CD4-positive, CD25-positive, alpha-beta regulatory T cell (primary cell): ENCODE data around the gene MGARP. TPM values are rescaled to one million over a fixed set of nuclear protein-coding genes. Genes with fewer than 3 reads are reported as not detected.
A peak's percentile ranks its signal among the peaks of the same experiment; 100 is the strongest.

ENCODE experiments used
- ATAC-seq, 2 donors: fragments of 150-1000 bp; cut with Tn5 transposase; one replicate each; pipeline ENCODE4 v1.10.0; 2021; ENCODE audit warnings: low read depth in 2 of 2, moderate number of reproducible peaks in 2 of 2, moderate library complexity in 1 of 2
- DNase-seq, 3 donors: peaks; one replicate each; pipeline versions ENCODE4 v3.0.0 to v3.0.0-alpha.2; 2012 to 2022; ENCODE audit warnings: mixed read lengths in 1 of 3
- H3K27ac ChIP-seq: one replicate; pipeline ENCODE4 v1.7.0; 2013; ENCODE audit warnings: mild to moderate bottlenecking, low read length; ENCODE audit not compliant: insufficient read depth, poor library complexity, severe bottlenecking
- H3K27me3 ChIP-seq: one replicate; pipeline ENCODE4 v1.7.0; 2013; ENCODE audit warnings: low read length; ENCODE audit not compliant: control insufficient read depth, insufficient read depth
- H3K36me3 ChIP-seq: one replicate; pipeline ENCODE4 v1.7.0; 2013; ENCODE audit warnings: mild to moderate bottlenecking, low read length, moderate library complexity; ENCODE audit not compliant: control insufficient read depth, insufficient read depth
- H3K4me1 ChIP-seq: 2 replicates; pipeline ENCODE4 v1.7.0; 2013; ENCODE audit warnings: mild to moderate bottlenecking, low read length; ENCODE audit not compliant: insufficient read depth, control insufficient read depth, poor library complexity, severe bottlenecking
- H3K4me3 ChIP-seq: one replicate; pipeline ENCODE4 v1.7.0; 2013; ENCODE audit warnings: low read depth, mild to moderate bottlenecking, low read length, moderate library complexity
- H3K9me3 ChIP-seq, 2 experiments: 1 replicate in 1 of 2; 2 replicates in 1 of 2; pipeline ENCODE4 v1.7.0; 2013; ENCODE audit warnings: low read length in 2 of 2, mild to moderate bottlenecking in 1 of 2, moderate library complexity in 1 of 2; ENCODE audit not compliant: control insufficient read depth in 2 of 2
- H3K27ac Mint-ChIP-seq, 3 donors: one replicate each; pipeline ENCODE4 v1.8.0; 2020 to 2022; ENCODE audit warnings: mild to moderate bottlenecking in 3 of 3, mixed read lengths in 3 of 3, moderate library complexity in 2 of 3
- H3K27me3 Mint-ChIP-seq: one replicate; pipeline ENCODE4 v1.8.0; 2022; ENCODE audit warnings: mild to moderate bottlenecking, mixed read lengths
- H3K36me3 Mint-ChIP-seq: one replicate; pipeline ENCODE4 v1.8.0; 2020; ENCODE audit warnings: mixed read lengths
- H3K4me1 Mint-ChIP-seq, 4 donors: one replicate each; pipeline ENCODE4 v1.8.0; 2020 to 2022; ENCODE audit warnings: mixed read lengths in 4 of 4, mild to moderate bottlenecking in 1 of 4
- H3K4me3 Mint-ChIP-seq, 4 donors: one replicate each; pipeline ENCODE4 v1.8.0; 2020 to 2022; ENCODE audit warnings: mild to moderate bottlenecking in 4 of 4, mixed read lengths in 4 of 4, moderate library complexity in 3 of 4
- H3K9me3 Mint-ChIP-seq, 7 donors: one replicate each; pipeline ENCODE4 v1.8.0; 2020 to 2022; ENCODE audit warnings: mixed read lengths in 7 of 7, mild to moderate bottlenecking in 3 of 7, moderate library complexity in 2 of 7
- polyA plus RNA-seq, 4 donors: library from polyadenylated mRNA; unstranded; fragments of 300-500 nt; fragmentation: Illumina TruSeq; gene quantifications; one replicate each; pipeline ENCODE4 v1.2.3, GENCODE V29; 2021
- total RNA-seq: library from RNA; stranded (reverse); gene quantifications from one replicate; pipeline ENCODE4 v1.2.3, GENCODE V29; 2022

MGARP gene
- total and polyA plus RNA-seq, 5 donors from 2014 or later, result 0.18 to 0.49 (median 0.37) TPM; not detected in 1

- Histone ChIP-seq H3K27ac (no peak overlapping the region), H3K4me1 (no peaks in the 10 kb centered on the region), H3K9me3 (no peaks in the 10 kb centered on the region), H3K36me3 (no peaks in the 10 kb centered on the region), H3K4me3 (no peak overlapping the region), H3K27me3 (no peaks in the 10 kb centered on the region)
- Mint-ChIP-seq H3K27ac (peak overlapping the region in 1 of 3 donors; percentile 51), H3K9me3 (no peaks in the 10 kb centered on the region), H3K36me3 (no peaks in the 10 kb centered on the region), H3K4me3 (no peak overlapping the region), H3K4me1 (peaks cover 0 to 5% (median 2%) of the 10 kb centered on the region in 4 donors), H3K27me3 (peaks cover 15% of the 10 kb centered on the region)
- ATAC-seq (no peak), DNase-seq (peak in 1 of 3 donors; percentile 18)
Observed at GRCh38 chr4:139223682-139224317, 56.2 kb downstream of the MGARP start.

- Mint-ChIP-seq H3K4me3 (no peak overlapping the region), H3K36me3 (no peaks in the 10 kb centered on the region)
- no peaks in the 10 kb centered on the region for H3K9me3 ChIP-seq
Observed at GRCh38 chr4:139222215-139222614, 57.8 kb downstream of the MGARP start.

GRCh38 chr4:139221687-139222086 is 58.3 kb downstream of the MGARP start:
- H3K9me3 ChIP-seq, result no peaks in the 10 kb centered on the region
- ATAC-seq, result no peak
- no peaks in the 10 kb centered on the region for H3K36me3 ChIP-seq
- no peak overlapping the region for H3K4me3 Mint-ChIP-seq
- no peak overlapping the region for H3K27ac Mint-ChIP-seq
- peaks cover 0 to 5% (median 2%) of the 10 kb centered on the region in 4 donors for H3K4me1 Mint-ChIP-seq
- DNase-seq, result no peak
- H3K9me3 Mint-ChIP-seq, result no peaks in the 10 kb centered on the region
- H3K27me3 Mint-ChIP-seq, result peaks cover 23% of the 10 kb centered on the region
- no peaks in the 10 kb centered on the region for H3K4me1 ChIP-seq
- H3K27ac ChIP-seq, result no peak overlapping the region
- H3K27me3 ChIP-seq, result no peaks in the 10 kb centered on the region
- H3K36me3 Mint-ChIP-seq, result no peaks in the 10 kb centered on the region
- no peak overlapping the region for H3K4me3 ChIP-seq

More at GRCh38 chr4:139222215-139222614, 57.8 kb downstream of the MGARP start:
- Histone ChIP-seq H3K4me3 (no peak overlapping the region), H3K27ac (no peak overlapping the region), H3K4me1 (no peaks in the 10 kb centered on the region), H3K27me3 (no peaks in the 10 kb centered on the region), H3K36me3 (no peaks in the 10 kb centered on the region)
- H3K9me3 Mint-ChIP-seq, result no peaks in the 10 kb centered on the region
- H3K27ac Mint-ChIP-seq, result no peak overlapping the region
- peaks cover 17% of the 10 kb centered on the region for H3K27me3 Mint-ChIP-seq
- H3K4me1 Mint-ChIP-seq, result peaks cover 0 to 5% (median 2%) of the 10 kb centered on the region in 4 donors
- DNase-seq (no peak), ATAC-seq (no peak)

- ATAC-seq, result no peak
- Histone ChIP-seq H3K36me3 (no peaks in the 10 kb centered on the region), H3K27me3 (no peaks in the 10 kb centered on the region), H3K4me3 (no peak overlapping the region), H3K9me3 (no peaks in the 10 kb centered on the region), H3K27ac (no peak overlapping the region), H3K4me1 (no peaks in the 10 kb centered on the region)
- Mint-ChIP-seq H3K4me1 (peaks cover 0 to 5% (median 2%) of the 10 kb centered on the region in 4 donors), H3K36me3 (no peaks in the 10 kb centered on the region), H3K27ac (peak overlapping the region in 1 of 3 donors; percentile 56), H3K4me3 (no peak overlapping the region), H3K27me3 (peaks cover 28% of the 10 kb centered on the region), H3K9me3 (no peaks in the 10 kb centered on the region)
- DNase-seq, result no peak
Observed at GRCh38 chr4:139219450-139220055, 60.5 kb downstream of the MGARP start.

Other genes with a start within 250 kb of the MGARP start
- 75.0 TPM for gene ELF2, start 103.0 kb downstream of the MGARP start, total RNA-seq
- gene ELF2, start 103.0 kb downstream of the MGARP start, polyA plus RNA-seq, result 10 to 100 TPM; 27.7 to 35.3 (median 32.2) TPM
- 48.8 TPM for gene NAA15, start 21.3 kb upstream of the MGARP start, total RNA-seq
- gene NAA15, start 21.3 kb upstream of the MGARP start, polyA plus RNA-seq, result 10 to 100 TPM; 32.5 to 46.8 (median 35.1) TPM
- 23.2 TPM for gene NDUFC1, start 22.3 kb upstream of the MGARP start, total RNA-seq
- 100 to 1,000 TPM; 174 to 207 (median 191) TPM for gene NDUFC1, start 22.3 kb upstream of the MGARP start, polyA plus RNA-seq
- gene RAB33B, start 173.9 kb upstream of the MGARP start, total RNA-seq, result 19.1 TPM
- 10 to 100 TPM; 14.8 to 19.2 (median 15.5) TPM for gene RAB33B, start 173.9 kb upstream of the MGARP start, polyA plus RNA-seq